ENCODE data around the gene TACC2. TPM values are rescaled to one million over a fixed set of nuclear protein-coding genes. Genes with fewer than 3 reads are reported as not detected.

Gene TACC2
- total RNA-seq, 1 donor from 2014 or later = not detected

DNA sequence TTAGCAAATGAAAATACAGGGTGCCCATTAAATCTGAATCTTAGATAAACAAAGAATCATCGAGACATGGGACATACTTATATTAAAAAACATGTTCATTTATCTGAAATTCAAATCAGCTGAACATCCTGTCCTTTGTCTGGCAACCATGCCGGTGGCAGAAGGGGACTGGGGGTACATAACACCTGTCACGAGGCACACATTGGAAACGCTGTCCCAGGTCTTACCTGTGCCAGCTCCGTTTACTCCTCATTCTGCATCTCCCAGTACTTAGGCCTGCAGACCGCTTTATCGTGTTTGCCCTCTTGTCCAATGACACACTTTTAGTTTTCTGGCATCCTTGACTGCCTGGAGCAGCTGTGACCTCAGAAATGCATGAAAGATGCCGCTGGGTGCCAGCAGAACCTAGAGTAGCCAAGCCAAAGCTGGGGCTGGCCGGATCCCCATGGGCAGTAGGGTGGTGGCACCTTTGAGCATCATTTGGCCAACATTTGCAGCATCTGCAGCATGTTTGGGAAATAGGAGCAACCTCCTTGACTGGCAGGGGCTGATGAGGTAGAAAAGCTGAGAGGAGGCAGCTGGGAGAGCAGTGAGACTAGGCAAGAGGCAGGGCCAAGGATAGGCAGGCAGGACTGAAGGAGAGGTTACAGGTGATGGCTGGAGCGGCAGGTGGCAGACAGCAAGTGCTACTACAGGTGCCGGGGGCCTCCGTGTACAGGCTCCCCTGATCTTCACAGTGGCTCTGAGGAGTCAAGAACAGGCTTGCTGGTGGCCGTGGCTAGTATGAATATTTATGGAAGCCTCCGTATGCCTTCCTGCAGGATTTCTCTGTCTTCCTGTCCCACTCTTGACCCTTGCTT lies 219.8 kb downstream of the TACC2 start:
- no peaks in the 10 kb centered on the region for H3K9me3 Mint-ChIP-seq
- DNase-seq = no peak
- H3K36me3 Mint-ChIP-seq (ENCODE audit: low read depth) = no peaks in the 10 kb centered on the region
- no peaks in the 10 kb centered on the region for H3K4me1 Mint-ChIP-seq
- no peak overlapping the region for H3K27ac Mint-ChIP-seq
- H3K4me3 Mint-ChIP-seq = no peak overlapping the region
- intact Hi-C loops (cut with micrococcal nuclease) = no loop called here
- peaks cover 3% of the 10 kb centered on the region for H3K27me3 Mint-ChIP-seq

- Mint-ChIP-seq H3K27ac (no peak overlapping the region), H3K27me3 (peaks cover 3% of the 10 kb centered on the region), H3K4me3 (no peak overlapping the region), H3K4me1 (no peaks in the 10 kb centered on the region), H3K9me3 (no peaks in the 10 kb centered on the region), H3K36me3 (ENCODE audit: low read depth) (no peaks in the 10 kb centered on the region)
- intact Hi-C loops (cut with micrococcal nuclease) = no loop called here
- DNase-seq = no peak
Measured at GRCh38 chr10:122210481-122211265, 221.7 kb downstream of the TACC2 start.

- Mint-ChIP-seq H3K27ac (no peak overlapping the region), H3K9me3 (no peaks in the 10 kb centered on the region), H3K4me3 (no peak overlapping the region), H3K36me3 (ENCODE audit: low read depth) (no peaks in the 10 kb centered on the region), H3K4me1 (no peaks in the 10 kb centered on the region), H3K27me3 (no peaks in the 10 kb centered on the region)
- intact Hi-C loops (cut with micrococcal nuclease) = no loop called here
- no peak for DNase-seq
Measured at GRCh38 chr10:122213364-122213763, 224.4 kb downstream of the TACC2 start.

GRCh38 chr10:122213766-122214165 lies 224.8 kb downstream of the TACC2 start:
- no peaks in the 10 kb centered on the region for H3K36me3 Mint-ChIP-seq (ENCODE audit: low read depth)
- intact Hi-C loops (cut with micrococcal nuclease) = no loop called here
- H3K9me3 Mint-ChIP-seq = no peaks in the 10 kb centered on the region
- no peak for DNase-seq
- H3K27ac Mint-ChIP-seq = no peak overlapping the region
- no peaks in the 10 kb centered on the region for H3K27me3 Mint-ChIP-seq
- no peaks in the 10 kb centered on the region for H3K4me1 Mint-ChIP-seq
- no peak overlapping the region for H3K4me3 Mint-ChIP-seq

DNA sequence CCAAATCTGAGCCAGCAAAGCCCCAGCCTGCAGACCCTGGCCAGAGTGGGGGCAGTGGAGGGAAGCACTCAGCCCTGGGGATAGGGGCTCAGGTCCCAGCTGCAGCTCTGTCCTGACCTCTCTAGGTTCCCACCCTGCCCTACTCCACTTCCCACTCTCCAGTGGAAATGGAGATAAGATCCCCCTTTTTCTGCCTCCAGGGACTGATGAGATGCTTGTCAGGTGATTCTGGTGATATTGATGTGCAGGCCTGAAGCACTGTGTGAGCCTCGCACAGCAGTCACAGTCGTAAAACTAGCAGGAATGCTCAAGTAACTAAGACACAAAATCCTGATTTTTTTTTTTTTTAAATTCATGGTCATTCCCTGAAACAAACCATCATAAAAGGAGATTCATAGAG lies 227.1 kb downstream of the TACC2 start:
- intact Hi-C loops (cut with micrococcal nuclease) = no loop called here
- H3K36me3 Mint-ChIP-seq (ENCODE audit: low read depth) = no peaks in the 10 kb centered on the region
- no peaks in the 10 kb centered on the region for H3K4me1 Mint-ChIP-seq
- no peak overlapping the region for H3K27ac Mint-ChIP-seq
- H3K9me3 Mint-ChIP-seq = no peaks in the 10 kb centered on the region
- H3K4me3 Mint-ChIP-seq = no peak overlapping the region
- H3K27me3 Mint-ChIP-seq = peaks cover 2% of the 10 kb centered on the region
- no peak for DNase-seq

DNA sequence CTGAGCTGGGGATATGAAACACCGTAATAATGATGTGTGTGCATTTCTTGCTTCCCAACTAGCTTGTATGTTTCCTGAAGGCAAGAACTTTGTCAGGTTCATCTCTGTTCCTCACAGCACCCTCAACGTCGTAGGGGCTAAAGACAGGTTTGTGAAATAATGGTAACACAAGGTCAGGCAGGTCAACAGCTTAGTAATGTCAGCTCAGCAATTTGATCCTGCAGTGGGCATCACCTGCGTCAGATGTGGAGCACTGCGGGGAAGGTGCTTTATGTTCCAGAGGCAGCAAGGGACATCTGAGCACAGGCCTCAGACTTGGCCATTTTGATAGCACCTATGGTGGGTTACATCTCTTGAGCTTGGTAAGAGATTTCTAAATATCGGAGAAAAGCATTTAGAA lies 230.4 kb downstream of the TACC2 start:
- H3K27me3 Mint-ChIP-seq = peaks cover 2% of the 10 kb centered on the region
- intact Hi-C loops (cut with micrococcal nuclease) = no loop called here
- no peak for DNase-seq
- H3K9me3 Mint-ChIP-seq = no peaks in the 10 kb centered on the region
- no peaks in the 10 kb centered on the region for H3K4me1 Mint-ChIP-seq
- H3K36me3 Mint-ChIP-seq (ENCODE audit: low read depth) = no peaks in the 10 kb centered on the region
- H3K4me3 Mint-ChIP-seq = no peak overlapping the region
- H3K27ac Mint-ChIP-seq = no peak overlapping the region

DNA sequence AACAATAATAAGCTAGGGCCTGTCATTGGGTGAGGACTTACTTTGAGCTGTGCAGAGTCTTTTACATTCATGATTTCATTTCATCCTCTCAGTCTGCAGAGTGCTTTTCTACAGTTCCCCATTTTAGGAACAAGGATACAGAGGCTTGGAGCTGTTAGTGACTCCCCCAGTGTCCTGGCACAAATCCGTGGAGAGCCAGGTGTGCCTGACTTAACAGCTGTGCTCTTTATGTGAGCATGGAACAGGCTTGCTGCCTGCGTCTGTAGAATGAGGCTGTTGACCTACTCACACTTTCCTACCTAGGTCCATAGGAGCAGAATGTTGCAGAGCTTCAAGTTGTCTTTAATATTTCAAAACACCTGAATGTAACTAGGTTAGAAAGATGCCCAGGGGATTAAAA lies 231.8 kb downstream of the TACC2 start:
- H3K27me3 Mint-ChIP-seq = peaks cover 2% of the 10 kb centered on the region
- no peak overlapping the region for H3K4me3 Mint-ChIP-seq
- no peak overlapping the region for H3K27ac Mint-ChIP-seq
- no peaks in the 10 kb centered on the region for H3K4me1 Mint-ChIP-seq
- H3K36me3 Mint-ChIP-seq (ENCODE audit: low read depth) = no peaks in the 10 kb centered on the region
- intact Hi-C loops (cut with micrococcal nuclease) = no loop called here
- no peaks in the 10 kb centered on the region for H3K9me3 Mint-ChIP-seq
- no peak for DNase-seq

DNA sequence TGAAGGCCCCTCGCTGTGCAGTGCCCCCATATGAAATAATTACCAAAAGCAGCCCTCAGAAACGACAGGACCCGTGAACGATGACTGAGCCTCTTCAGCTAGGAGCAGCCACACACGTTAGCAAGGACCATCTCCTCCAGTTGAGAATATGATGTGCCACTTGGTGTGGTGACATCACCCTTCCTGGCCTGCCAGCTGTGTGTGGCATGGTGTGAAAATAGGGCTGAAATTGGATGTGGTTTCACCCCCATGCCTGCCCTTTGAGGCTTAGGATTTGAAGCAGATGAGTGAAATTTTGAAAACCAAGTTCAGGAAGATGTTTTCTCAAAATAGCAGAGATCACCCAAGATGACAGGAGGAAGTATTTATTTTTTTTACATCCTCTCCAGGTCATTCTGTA lies 233.0 kb downstream of the TACC2 start:
- Mint-ChIP-seq H3K27ac (no peak overlapping the region), H3K27me3 (peaks cover 4% of the 10 kb centered on the region), H3K4me3 (no peak overlapping the region), H3K9me3 (no peaks in the 10 kb centered on the region), H3K36me3 (ENCODE audit: low read depth) (no peaks in the 10 kb centered on the region), H3K4me1 (no peaks in the 10 kb centered on the region)
- no peak for DNase-seq
- intact Hi-C loops (cut with micrococcal nuclease) = no loop called here

DNA sequence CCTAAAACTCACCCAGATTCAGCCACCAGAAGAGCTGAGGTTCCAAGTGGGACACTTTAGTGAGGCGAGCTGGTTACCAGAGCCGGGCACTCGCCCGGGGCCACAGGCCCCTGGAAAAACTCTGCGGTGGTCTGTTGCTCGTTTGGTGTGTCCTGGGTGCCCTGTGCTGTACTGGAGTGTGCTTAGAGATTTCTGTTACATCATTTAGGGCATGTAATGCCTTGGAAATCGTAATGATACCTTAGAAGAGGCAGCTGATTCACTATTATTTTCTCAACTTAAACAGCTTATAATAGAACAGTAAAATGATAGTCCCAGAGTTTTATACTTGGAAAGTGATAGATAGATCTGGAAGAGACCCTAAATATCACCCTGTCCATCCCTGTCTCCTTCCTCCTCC lies 233.7 kb downstream of the TACC2 start:
- Mint-ChIP-seq H3K4me3 (no peak overlapping the region), H3K27ac (no peak overlapping the region), H3K27me3 (peaks cover 4% of the 10 kb centered on the region), H3K9me3 (no peaks in the 10 kb centered on the region), H3K36me3 (ENCODE audit: low read depth) (no peaks in the 10 kb centered on the region), H3K4me1 (no peaks in the 10 kb centered on the region)
- intact Hi-C loops (cut with micrococcal nuclease) = no loop called here
- no peak for DNase-seq

DNA sequence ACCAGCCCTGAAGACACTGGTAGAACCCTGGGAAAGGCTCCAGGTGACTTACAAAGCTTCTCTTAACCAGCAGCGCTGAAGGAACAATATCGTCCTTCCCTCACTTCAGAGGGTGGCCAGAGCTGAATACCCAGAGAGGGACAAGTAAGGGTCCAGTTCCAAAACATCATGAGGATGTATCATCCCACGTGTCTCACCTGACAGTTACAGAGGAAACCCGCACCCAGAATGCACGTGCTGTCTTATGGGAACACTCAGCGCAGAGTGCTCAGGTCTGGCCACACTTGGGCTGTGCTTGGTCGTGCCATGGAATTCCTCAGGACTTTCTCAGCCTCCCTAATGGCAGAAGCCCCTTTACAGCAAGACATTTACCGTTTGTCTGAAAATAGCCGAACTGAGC lies 235.2 kb downstream of the TACC2 start:
- Mint-ChIP-seq H3K36me3 (ENCODE audit: low read depth) (no peaks in the 10 kb centered on the region), H3K27ac (no peak overlapping the region), H3K4me3 (no peak overlapping the region), H3K27me3 (peaks cover 4% of the 10 kb centered on the region), H3K9me3 (no peaks in the 10 kb centered on the region), H3K4me1 (no peaks in the 10 kb centered on the region)
- no peak for DNase-seq
- intact Hi-C loops (cut with micrococcal nuclease) = no loop called here

DNA sequence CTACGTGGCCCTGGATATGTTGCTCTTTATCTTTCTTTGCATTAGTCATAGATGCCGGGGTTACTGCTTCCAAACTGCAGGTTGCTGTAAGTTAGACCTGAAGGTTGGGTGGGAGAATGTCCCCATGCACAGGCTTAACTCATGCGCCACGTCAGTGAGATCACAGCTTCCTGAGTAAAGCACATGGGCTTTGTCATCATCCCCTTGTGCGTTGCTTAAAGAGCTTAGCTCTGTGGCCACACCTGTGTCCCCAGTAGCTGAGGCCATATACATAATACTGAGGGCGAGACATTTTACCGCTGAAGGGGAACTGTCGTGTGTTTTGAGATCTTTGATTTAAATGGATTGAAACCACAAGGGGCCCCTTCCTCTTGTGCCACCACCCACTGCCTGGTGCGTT lies 236.4 kb downstream of the TACC2 start:
- intact Hi-C loops (cut with micrococcal nuclease) = no loop called here
- H3K4me3 Mint-ChIP-seq = no peak overlapping the region
- H3K27me3 Mint-ChIP-seq = peaks cover 4% of the 10 kb centered on the region
- H3K36me3 Mint-ChIP-seq (ENCODE audit: low read depth) = no peaks in the 10 kb centered on the region
- no peaks in the 10 kb centered on the region for H3K9me3 Mint-ChIP-seq
- DNase-seq = no peak
- H3K4me1 Mint-ChIP-seq = no peaks in the 10 kb centered on the region
- H3K27ac Mint-ChIP-seq = no peak overlapping the region

- H3K27me3 Mint-ChIP-seq = peaks cover 2% of the 10 kb centered on the region
- intact Hi-C loops (cut with micrococcal nuclease) = no loop called here
Measured at GRCh38 chr10:122227754-122228153, 238.8 kb downstream of the TACC2 start.

DNA sequence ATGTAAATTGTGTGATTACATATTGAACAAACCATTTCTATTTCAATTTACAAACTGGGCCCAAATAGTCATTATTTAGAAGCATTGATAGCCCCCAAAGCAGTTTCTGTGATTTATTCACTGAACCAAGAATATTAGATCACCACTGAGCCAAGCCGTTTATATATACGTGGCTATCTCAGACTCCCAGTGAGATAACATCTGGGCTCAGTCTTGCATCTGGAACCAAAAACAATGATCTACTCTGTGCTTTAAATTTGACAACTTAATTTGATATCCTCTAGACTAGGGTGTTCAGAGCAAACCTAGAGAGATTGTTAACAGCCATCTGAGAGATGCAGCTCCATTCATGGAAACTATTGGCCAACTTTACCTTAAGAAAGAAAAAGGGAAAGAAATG lies 240.7 kb downstream of the TACC2 start:
- H3K4me3 Mint-ChIP-seq = no peak overlapping the region
- H3K36me3 Mint-ChIP-seq (ENCODE audit: low read depth) = no peaks in the 10 kb centered on the region
- H3K9me3 Mint-ChIP-seq = no peaks in the 10 kb centered on the region

More at GRCh38 chr10:122227754-122228153, 238.8 kb downstream of the TACC2 start:
- H3K36me3 Mint-ChIP-seq (ENCODE audit: low read depth) = no peaks in the 10 kb centered on the region
- H3K4me3 Mint-ChIP-seq = no peak overlapping the region
- no peak for DNase-seq
- H3K4me1 Mint-ChIP-seq = no peaks in the 10 kb centered on the region
- no peaks in the 10 kb centered on the region for H3K9me3 Mint-ChIP-seq
- H3K27ac Mint-ChIP-seq = no peak overlapping the region

DNA sequence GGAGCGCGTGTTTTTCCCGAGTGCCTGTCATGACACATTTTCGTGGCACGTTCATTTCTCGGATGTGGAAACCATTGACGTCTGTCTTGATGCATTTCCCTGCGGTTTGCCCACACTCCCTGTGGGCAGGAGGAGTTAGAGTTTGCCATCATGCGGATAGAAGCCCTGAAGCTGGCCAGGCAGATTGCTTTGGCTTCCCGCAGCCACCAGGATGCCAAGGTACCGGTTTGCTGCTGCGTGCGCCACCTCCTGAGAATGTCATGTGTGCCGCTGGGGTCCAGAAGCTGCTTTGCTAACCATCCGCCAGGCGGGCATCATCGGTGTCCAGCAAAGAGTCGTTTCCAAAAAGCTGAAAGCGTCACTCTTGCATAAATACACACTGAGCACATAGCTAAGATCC lies 241.3 kb downstream of the TACC2 start:
- Mint-ChIP-seq H3K9me3 (no peaks in the 10 kb centered on the region), H3K36me3 (ENCODE audit: low read depth) (no peaks in the 10 kb centered on the region), H3K4me1 (no peaks in the 10 kb centered on the region), H3K27me3 (peaks cover 2% of the 10 kb centered on the region), H3K4me3 (no peak overlapping the region), H3K27ac (no peak overlapping the region)
- intact Hi-C loops (cut with micrococcal nuclease) = no loop called here
- DNase-seq = no peak

More for the DNA sequence above, 240.7 kb downstream of the TACC2 start:
- H3K27ac Mint-ChIP-seq = no peak overlapping the region
- H3K4me1 Mint-ChIP-seq = no peaks in the 10 kb centered on the region
- H3K27me3 Mint-ChIP-seq = peaks cover 2% of the 10 kb centered on the region
- DNase-seq = no peak
- intact Hi-C loops (cut with micrococcal nuclease) = no loop called here

Measured in activated CD4-positive, alpha-beta T cell treated with anti-CD3 and anti-CD28 coated beads, Interleukin-2, amount 10 ng/mL, durations not matched to agents 24 days and 14 days (primary cell).